ENCODE results near the gene PIP5K1C.

The PIP5K1C gene

GRCh38 chr19:3693025-3693925 lies 7.0 kb downstream of the PIP5K1C start:
- no peak for FAIRE-seq

GRCh38 chr19:3692141-3693024 lies 7.9 kb downstream of the PIP5K1C start:
- no peak for FAIRE-seq

GRCh38 chr19:3691726-3692125 lies 8.5 kb downstream of the PIP5K1C start:
- no peak for FAIRE-seq

- no peak for FAIRE-seq
Observed at GRCh38 chr19:3691372-3691716, 8.9 kb downstream of the PIP5K1C start.

GRCh38 chr19:3690551-3691371 lies 9.5 kb downstream of the PIP5K1C start:
- no peak for FAIRE-seq

GRCh38 chr19:3687774-3688706 lies 12.2 kb downstream of the PIP5K1C start:
- FAIRE-seq, result no peak

- FAIRE-seq, result no peak
Observed at GRCh38 chr19:3687393-3687773, 12.9 kb downstream of the PIP5K1C start.

GRCh38 chr19:3684817-3685410 lies 15.4 kb downstream of the PIP5K1C start:
- no peak for FAIRE-seq

- FAIRE-seq, result no peak
Observed at GRCh38 chr19:3684054-3684816, 16.0 kb downstream of the PIP5K1C start.

- FAIRE-seq, result no peak
Observed at GRCh38 chr19:3683405-3684053, 16.7 kb downstream of the PIP5K1C start.

- FAIRE-seq, result no peak
Observed at GRCh38 chr19:3682741-3683404, 17.4 kb downstream of the PIP5K1C start.

GRCh38 chr19:3682286-3682685 lies 18.0 kb downstream of the PIP5K1C start:
- FAIRE-seq, result no peak

GRCh38 chr19:3680939-3681338 lies 19.3 kb downstream of the PIP5K1C start:
- no peak for FAIRE-seq

GRCh38 chr19:3679581-3679980 lies 20.7 kb downstream of the PIP5K1C start:
- FAIRE-seq, result no peak

- no peak for FAIRE-seq
Observed at GRCh38 chr19:3679138-3679537, 21.1 kb downstream of the PIP5K1C start.

GRCh38 chr19:3678188-3678587 lies 22.1 kb downstream of the PIP5K1C start:
- no peak for FAIRE-seq

- FAIRE-seq, result no peak
Observed at GRCh38 chr19:3674784-3675543, 25.3 kb downstream of the PIP5K1C start.
